Fibroblast of mammary gland (primary cell): ENCODE data around the gene ATP2A3.

Source experiments
- DNase-seq: peaks from one replicate; pipeline ENCODE4 v3.0.0-alpha.2; 2010; ENCODE audit warnings: low read depth
- H3K4me3 ChIP-seq: 2 replicates; pipeline ENCODE4 v1.5.1; 2011; ENCODE audit warnings: low read depth, mild to moderate bottlenecking, low read length, moderate library complexity; ENCODE audit not compliant: control insufficient read depth
- CTCF ChIP-seq: conservative IDR thresholded peaks from 2 replicates; pipeline ENCODE4 v1.5.1; 2011; ENCODE audit warnings: low read depth, low read length, inconsistent platforms; ENCODE audit not compliant: control insufficient read depth, insufficient read depth

ATP2A3 gene

GRCh38 chr17:3905017-3905520 lies 59.2 kb downstream of the ATP2A3 start:
- no peak for DNase-seq
- H3K4me3 ChIP-seq = no peak overlapping the region
- TF ChIP-seq CTCF = no peak

- no peak overlapping the region for H3K4me3 ChIP-seq
- DNase-seq = no peak
- no peak for TF ChIP-seq CTCF
Observed at GRCh38 chr17:3904501-3904900, 59.7 kb downstream of the ATP2A3 start.

- no peak overlapping the region for H3K4me3 ChIP-seq
- no peak for DNase-seq
- TF ChIP-seq CTCF = no peak
Observed at GRCh38 chr17:3903881-3904290, 60.4 kb downstream of the ATP2A3 start.

- no peak for DNase-seq
- TF ChIP-seq CTCF = no peak
- H3K4me3 ChIP-seq = no peak overlapping the region
Observed at GRCh38 chr17:3903051-3903825, 61.0 kb downstream of the ATP2A3 start.

- TF ChIP-seq CTCF = no peak
- no peak overlapping the region for H3K4me3 ChIP-seq
- no peak for DNase-seq
Observed at GRCh38 chr17:3900646-3901045, 63.6 kb downstream of the ATP2A3 start.

GRCh38 chr17:3897731-3898130 lies 66.5 kb downstream of the ATP2A3 start:
- TF ChIP-seq CTCF = no peak
- no peak overlapping the region for H3K4me3 ChIP-seq
- no peak for DNase-seq
